Measurements from ENCODE around the gene CRTC2.

Gene CRTC2

DNA sequence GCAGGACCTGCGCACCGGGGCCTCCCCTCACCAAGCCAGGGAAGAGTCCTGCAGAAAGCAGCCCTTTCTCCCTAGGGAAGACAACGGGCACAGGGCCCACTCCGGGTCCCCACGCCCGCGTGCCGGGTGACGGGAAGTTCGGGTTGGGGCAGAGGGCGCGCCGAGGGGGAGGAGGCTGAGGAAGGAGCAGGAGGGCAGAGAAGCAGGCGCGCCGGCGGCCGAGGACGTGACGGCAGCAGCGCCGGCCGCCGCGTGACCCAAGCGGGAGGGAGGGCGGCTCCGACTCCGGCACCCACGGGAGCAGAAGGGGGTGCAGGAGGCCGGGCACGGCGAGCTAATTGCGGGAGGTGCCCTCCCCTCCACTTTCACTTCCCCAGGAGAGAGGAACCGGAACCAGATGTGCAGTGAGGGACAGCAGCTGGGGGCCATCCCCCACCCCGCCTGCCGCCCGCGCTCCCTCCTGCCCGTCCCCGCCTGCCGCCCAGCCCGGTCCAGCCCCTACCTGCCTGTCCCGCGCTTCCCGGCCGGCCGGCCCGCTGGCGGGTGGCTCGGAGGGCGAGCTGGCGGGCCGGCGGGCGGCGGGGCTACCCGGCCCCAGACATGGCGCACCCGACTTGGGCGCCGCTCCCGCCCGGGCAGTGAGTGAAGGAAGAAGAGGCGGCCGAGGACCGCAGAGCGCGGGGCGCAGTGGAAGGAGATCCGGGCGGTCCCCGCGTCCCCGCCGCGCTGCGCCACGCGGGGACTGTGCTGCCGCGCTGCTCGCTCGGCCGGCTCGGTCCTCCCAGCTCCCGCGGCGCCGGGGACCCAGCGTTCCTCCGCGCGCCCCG, 12.4 kb downstream of the CRTC2 start:
- TF ChIP-seq, protein P1, sequence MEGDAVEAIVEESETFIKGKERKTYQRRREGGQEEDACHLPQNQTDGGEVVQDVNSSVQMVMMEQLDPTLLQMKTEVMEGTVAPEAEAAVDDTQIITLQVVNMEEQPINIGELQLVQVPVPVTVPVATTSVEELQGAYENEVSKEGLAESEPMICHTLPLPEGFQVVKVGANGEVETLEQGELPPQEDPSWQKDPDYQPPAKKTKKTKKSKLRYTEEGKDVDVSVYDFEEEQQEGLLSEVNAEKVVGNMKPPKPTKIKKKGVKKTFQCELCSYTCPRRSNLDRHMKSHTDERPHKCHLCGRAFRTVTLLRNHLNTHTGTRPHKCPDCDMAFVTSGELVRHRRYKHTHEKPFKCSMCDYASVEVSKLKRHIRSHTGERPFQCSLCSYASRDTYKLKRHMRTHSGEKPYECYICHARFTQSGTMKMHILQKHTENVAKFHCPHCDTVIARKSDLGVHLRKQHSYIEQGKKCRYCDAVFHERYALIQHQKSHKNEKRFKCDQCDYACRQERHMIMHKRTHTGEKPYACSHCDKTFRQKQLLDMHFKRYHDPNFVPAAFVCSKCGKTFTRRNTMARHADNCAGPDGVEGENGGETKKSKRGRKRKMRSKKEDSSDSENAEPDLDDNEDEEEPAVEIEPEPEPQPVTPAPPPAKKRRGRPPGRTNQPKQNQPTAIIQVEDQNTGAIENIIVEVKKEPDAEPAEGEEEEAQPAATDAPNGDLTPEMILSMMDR (IDR thresholded peaks at IDR 0.05; ENCODE audit: control insufficient read depth, insufficient read depth, low read depth, low read length, missing control alignments) = no peak
- no peak for DNase-seq (ENCODE audit: low read depth)
- H3K4me3 ChIP-seq (ENCODE audit: control insufficient read depth, low read depth, low read length) = peak overlapping the region; percentile 81

DNA sequence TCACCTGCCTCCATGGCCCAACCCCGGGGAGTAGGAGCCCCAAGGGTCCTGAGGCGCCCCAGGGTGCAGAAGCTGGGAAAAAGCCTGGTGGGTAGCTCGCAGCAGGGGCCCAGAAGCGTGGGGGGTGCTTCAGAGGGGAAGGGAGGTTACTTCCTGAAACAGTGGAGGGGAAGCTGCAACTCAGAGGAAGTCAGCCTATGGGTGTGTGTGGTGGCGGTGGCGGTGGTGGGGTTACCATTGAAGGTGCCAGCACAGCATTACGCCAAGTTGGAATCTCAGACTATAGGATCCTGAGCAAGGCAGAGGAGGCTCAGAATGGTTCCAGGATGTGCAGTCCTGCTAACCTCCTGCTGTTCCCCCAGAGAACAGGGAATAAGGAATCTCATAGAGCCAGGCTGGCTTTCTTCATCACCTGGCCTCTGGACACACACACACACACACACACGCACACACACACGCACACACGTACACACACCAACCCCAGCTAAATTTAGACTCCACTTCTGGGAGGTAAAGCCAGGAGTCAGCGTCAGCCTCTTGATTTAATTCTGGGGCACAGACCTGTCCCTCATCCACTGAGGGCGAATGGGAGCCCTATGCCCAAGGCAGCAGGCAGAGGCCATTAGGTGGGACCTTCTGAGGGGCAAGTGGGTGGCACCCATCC, 13.1 kb downstream of the CRTC2 start:
- TF ChIP-seq, protein P1 (IDR thresholded peaks at IDR 0.05; ENCODE audit: control insufficient read depth, insufficient read depth, low read depth, low read length, missing control alignments) = no peak
- no peak for DNase-seq (ENCODE audit: low read depth)
- peak overlapping the region; percentile 81 for H3K4me3 ChIP-seq (ENCODE audit: control insufficient read depth, low read depth, low read length)

DNA sequence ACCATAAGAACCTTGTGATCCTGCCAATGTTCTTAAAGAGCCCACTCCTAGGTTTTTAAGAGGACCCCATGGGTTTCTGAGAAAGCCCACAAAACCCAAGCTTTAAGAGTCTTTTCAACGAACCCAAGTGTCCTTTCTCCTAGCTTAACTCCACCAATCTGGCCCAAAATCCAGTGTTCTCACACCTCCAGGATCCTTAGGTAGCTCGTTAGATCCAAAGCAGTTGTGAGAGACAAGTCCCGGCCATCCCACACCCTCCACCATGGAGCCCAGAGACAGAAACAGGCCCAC, 13.6 kb downstream of the CRTC2 start:
- TF ChIP-seq, protein P1 (IDR thresholded peaks at IDR 0.05; ENCODE audit: control insufficient read depth, insufficient read depth, low read depth, low read length, missing control alignments) = no peak
- no peak overlapping the region for H3K4me3 ChIP-seq (ENCODE audit: control insufficient read depth, low read depth, low read length)
- DNase-seq (ENCODE audit: low read depth) = no peak

DNA sequence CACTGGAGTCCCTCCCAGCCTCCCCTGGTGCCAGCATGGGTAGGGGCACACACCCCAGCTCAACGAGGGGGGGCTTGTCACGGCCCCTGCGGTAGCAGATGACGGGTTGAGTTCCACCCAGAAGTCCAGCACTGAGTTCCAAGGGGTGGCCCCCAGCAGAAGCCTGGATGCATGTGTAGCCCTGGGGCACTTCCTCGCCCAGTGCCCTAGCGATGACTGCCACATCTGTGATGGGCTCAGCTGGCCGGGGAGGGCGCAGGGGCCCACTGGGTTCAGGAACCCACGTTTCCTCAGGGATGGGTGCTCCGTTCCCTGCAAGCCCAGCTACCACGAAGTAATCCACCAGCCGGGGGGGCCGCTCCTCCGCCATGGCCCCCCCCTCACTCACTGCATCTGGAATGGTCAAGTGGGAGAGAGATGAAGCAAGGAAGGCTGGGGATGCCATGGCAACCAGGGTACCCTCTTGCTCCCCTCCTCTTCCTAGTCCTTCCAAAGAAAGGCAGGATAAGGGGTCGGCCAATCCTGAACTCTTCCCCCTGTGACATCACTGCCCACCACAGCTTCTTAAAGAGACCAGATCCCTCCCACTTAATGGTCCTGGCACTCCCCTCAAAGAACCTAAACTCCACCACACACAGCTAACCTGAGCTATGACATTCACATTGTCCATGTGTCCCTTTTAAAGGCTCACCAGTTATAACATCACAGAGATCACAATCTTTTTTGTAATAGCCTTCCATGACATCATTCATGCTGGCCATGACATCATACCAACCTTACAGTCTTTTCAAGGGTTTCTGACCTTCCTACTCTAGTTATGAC, 14.2 kb downstream of the CRTC2 start:
- DNase-seq (ENCODE audit: low read depth) = no peak
- TF ChIP-seq, protein P1 (IDR thresholded peaks at IDR 0.05; ENCODE audit: control insufficient read depth, insufficient read depth, low read depth, low read length, missing control alignments) = no peak
- H3K4me3 ChIP-seq (ENCODE audit: control insufficient read depth, low read depth, low read length) = no peak overlapping the region

DNA sequence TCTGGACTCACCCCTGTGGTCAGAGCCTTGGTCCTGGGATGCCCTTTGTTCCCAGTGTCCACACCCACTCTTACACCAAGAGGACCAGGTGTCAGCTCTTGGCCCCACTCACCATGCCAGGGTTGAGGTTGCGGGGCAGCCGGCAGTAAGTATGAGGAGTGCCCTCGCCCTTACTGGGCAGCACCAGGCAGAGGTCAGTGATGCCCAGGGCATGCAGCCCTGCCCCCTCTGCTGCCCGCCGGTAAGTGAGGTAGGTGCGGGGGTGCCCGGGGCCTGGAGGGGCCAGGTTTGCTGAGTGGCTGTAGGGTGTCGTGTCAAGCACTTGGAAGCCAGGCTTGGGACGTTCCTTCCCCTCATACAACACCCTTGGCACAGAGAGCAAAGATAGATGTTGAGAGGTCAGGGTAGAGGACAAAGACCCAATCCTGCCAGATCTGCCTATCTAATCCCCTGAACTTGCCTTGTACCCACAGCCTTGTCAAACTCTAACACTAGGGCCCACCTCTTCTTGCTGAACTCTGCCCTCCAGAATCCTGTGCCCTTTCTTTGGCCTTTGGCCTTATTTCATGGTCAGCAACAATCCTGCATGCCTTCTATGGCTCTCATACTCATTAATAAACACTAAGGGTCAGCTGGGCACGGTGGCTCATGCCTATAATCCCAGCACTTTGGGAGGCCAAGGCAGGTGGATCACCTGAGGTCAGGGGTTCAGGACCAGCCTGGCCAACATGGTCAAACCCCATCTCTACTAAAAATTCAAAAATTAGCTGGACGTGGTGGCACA, 15.5 kb downstream of the CRTC2 start:
- TF ChIP-seq, protein P1 (IDR thresholded peaks at IDR 0.05; ENCODE audit: control insufficient read depth, insufficient read depth, low read depth, low read length, missing control alignments) = no peak
- DNase-seq (ENCODE audit: low read depth) = no peak
- no peak overlapping the region for H3K4me3 ChIP-seq (ENCODE audit: control insufficient read depth, low read depth, low read length)

Data from AG09309 (cell line).